ENCODE results near the gene TYW3. TPM values are rescaled to one million over a fixed set of nuclear protein-coding genes. Genes with fewer than 3 reads are reported as not detected.
"Not testable (repeated sequence)": the region's sequence is repeated elsewhere in the genome, so short reads cannot be mapped to it uniquely, and the experiment has no call there.

TYW3 gene
- polyA plus RNA-seq, 3 donors = 5.0 to 6.0 (median 5.2) TPM

DNA sequence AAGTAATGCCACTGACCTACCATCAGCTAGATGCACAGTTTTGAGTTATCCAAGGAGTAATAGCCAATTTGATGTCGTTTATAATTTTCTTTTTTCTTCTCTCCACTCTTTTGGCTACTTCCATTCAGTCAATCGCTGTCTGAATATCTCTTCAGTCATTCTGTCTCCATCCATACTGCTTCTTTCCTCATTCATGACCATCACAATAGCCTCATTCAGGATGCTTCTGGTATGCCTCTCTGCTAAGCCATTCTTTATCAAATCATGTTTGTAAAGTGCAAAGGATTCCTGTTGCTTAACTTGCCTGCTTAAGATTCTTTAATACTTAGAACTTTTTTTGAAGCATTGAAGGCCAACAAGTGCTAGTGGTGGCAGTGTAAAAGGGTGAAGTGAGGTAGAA is 20.2 kb downstream of the TYW3 start:
- Histone ChIP-seq H3K36me3 (replicated peaks in 1 of 2; ENCODE audit: control insufficient read depth in 1 of 2, insufficient read depth in 2 of 2, low read length in 2 of 2) (peaks cover 68 to 96% of the 10 kb centered on the region in 2 donors), H3K4me3 (replicated peaks in 1 of 3; ENCODE audit: low read depth in 2 of 3, low read length in 3 of 3) (no peak overlapping the region), H4K20me1 (ENCODE audit: insufficient read depth, low read length) (no peaks in the 10 kb centered on the region), H3K4me2 (replicated peaks; ENCODE audit: extremely low read depth, low read length, poor library complexity, severe bottlenecking) (no peak overlapping the region), H3K9ac (ENCODE audit: insufficient read depth, low read length, poor library complexity, severe bottlenecking) (no peak overlapping the region), H3K79me2 (ENCODE audit: insufficient read depth, low read length) (no peaks in the 10 kb centered on the region), H3K27ac (ENCODE audit: low read depth in 1 of 2, low read length in 2 of 2) (no peak overlapping the region), H2AFZ (ENCODE audit: insufficient read depth, low read depth, low read length, poor library complexity, severe bottlenecking) (no peak overlapping the region), H3K4me1 (ENCODE audit: control insufficient read depth in 1 of 2, insufficient read depth in 2 of 2, low read length in 2 of 2) (no peaks in the 10 kb centered on the region), H3K27me3 (ENCODE audit: control insufficient read depth in 2 of 2, insufficient read depth in 2 of 2, low read length in 2 of 2) (no peaks in the 10 kb centered on the region), H3K9me3 (replicated peaks in 1 of 2; ENCODE audit: control insufficient read depth in 1 of 2, insufficient read depth in 1 of 2, low read length in 2 of 2) (peaks cover 0 to 6% of the 10 kb centered on the region in 2 donors)
- no peaks in the 10 kb centered on the region for H3K27me3 Mint-ChIP-seq (ENCODE audit: low read depth in 3 of 3)
- H3K36me3 Mint-ChIP-seq = peaks cover 82 to 91% of the 10 kb centered on the region in 2 donors
- WGBS (ENCODE audit: insufficient coverage) = 100% methylated on average over 2 of the region's 2 CpGs
- H3K4me1 Mint-ChIP-seq = no peaks in the 10 kb centered on the region
- H3K27ac Mint-ChIP-seq = no peak overlapping the region
- TF ChIP-seq, protein P1, sequence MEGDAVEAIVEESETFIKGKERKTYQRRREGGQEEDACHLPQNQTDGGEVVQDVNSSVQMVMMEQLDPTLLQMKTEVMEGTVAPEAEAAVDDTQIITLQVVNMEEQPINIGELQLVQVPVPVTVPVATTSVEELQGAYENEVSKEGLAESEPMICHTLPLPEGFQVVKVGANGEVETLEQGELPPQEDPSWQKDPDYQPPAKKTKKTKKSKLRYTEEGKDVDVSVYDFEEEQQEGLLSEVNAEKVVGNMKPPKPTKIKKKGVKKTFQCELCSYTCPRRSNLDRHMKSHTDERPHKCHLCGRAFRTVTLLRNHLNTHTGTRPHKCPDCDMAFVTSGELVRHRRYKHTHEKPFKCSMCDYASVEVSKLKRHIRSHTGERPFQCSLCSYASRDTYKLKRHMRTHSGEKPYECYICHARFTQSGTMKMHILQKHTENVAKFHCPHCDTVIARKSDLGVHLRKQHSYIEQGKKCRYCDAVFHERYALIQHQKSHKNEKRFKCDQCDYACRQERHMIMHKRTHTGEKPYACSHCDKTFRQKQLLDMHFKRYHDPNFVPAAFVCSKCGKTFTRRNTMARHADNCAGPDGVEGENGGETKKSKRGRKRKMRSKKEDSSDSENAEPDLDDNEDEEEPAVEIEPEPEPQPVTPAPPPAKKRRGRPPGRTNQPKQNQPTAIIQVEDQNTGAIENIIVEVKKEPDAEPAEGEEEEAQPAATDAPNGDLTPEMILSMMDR (IDR thresholded peaks at IDR 0.05) = no peak
- intact Hi-C loops (cut with micrococcal nuclease) = no loop called here
- no peak for DNase-seq
- H3K4me3 Mint-ChIP-seq = no peak overlapping the region
- peaks cover 2 to 12% (median 6%) of the 10 kb centered on the region in 7 donors for H3K9me3 Mint-ChIP-seq

DNA sequence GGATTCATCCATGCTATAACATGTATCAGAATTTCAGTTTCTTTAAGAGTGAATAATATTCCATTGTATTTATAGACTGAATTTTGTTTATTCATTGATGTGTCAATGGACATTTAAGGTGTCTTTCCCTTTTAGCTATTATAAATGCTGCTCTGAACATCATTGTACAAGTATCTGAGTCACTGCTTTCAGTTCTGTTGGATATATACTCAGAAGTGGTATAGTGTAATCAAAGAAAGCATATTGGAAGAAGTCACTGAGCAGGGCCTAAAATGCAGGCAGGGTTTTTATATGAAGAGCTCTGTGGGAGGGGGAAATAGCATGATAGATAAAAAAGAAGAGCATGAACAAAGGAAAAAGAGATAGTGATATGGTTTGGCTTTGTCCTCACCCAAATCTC is 22.5 kb downstream of the TYW3 start:
- Mint-ChIP-seq H3K27ac (no peak overlapping the region), H3K4me1 (no peaks in the 10 kb centered on the region), H3K36me3 (peaks cover 78 to 86% of the 10 kb centered on the region in 2 donors), H3K9me3 (peaks cover 2 to 12% (median 6%) of the 10 kb centered on the region in 7 donors), H3K4me3 (no peak overlapping the region), H3K27me3 (ENCODE audit: low read depth in 3 of 3) (no peaks in the 10 kb centered on the region)
- Histone ChIP-seq H3K27me3 (ENCODE audit: control insufficient read depth in 2 of 2, insufficient read depth in 2 of 2, low read length in 2 of 2) (no peaks in the 10 kb centered on the region), H3K4me3 (replicated peaks in 1 of 3; ENCODE audit: low read depth in 2 of 3, low read length in 3 of 3) (no peak overlapping the region), H3K4me2 (replicated peaks; ENCODE audit: extremely low read depth, low read length, poor library complexity, severe bottlenecking) (no peak overlapping the region), H3K27ac (ENCODE audit: low read depth in 1 of 2, low read length in 2 of 2) (no peak overlapping the region), H3K9me3 (replicated peaks in 1 of 2; ENCODE audit: control insufficient read depth in 1 of 2, insufficient read depth in 1 of 2, low read length in 2 of 2) (peaks cover 0 to 6% of the 10 kb centered on the region in 2 donors), H4K20me1 (ENCODE audit: insufficient read depth, low read length) (no peaks in the 10 kb centered on the region), H3K36me3 (replicated peaks in 1 of 2; ENCODE audit: control insufficient read depth in 1 of 2, insufficient read depth in 2 of 2, low read length in 2 of 2) (peaks cover 63 to 98% of the 10 kb centered on the region in 2 donors), H3K79me2 (ENCODE audit: insufficient read depth, low read length) (no peaks in the 10 kb centered on the region), H3K4me1 (ENCODE audit: control insufficient read depth in 1 of 2, insufficient read depth in 2 of 2, low read length in 2 of 2) (no peaks in the 10 kb centered on the region), H3K9ac (ENCODE audit: insufficient read depth, low read length, poor library complexity, severe bottlenecking) (no peak overlapping the region), H2AFZ (ENCODE audit: insufficient read depth, low read depth, low read length, poor library complexity, severe bottlenecking) (no peak overlapping the region)
- intact Hi-C loops (cut with micrococcal nuclease) = no loop called here
- DNase-seq = no peak
- TF ChIP-seq, protein P1 (IDR thresholded peaks at IDR 0.05) = no peak

DNA sequence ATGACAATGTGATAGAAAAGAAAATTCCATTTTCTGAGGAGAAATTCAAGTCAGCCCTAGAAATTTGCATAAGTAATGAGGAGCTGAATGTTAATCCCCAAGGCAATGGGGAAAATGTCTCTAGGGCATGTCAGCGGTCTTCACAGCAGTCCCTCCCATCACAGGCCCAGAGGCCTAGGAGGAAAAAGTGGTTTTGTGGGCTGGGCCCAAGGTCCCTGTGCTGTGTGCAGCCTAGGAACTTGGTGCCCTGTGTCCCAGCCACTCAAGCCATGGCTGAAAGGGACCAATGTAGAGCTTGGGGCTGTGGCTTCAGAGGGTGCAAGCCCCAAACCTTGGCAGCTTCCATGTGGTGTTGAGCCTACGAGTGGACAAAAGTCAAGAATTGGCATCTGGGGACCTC is 23.7 kb downstream of the TYW3 start:
- H3K9ac ChIP-seq (ENCODE audit: insufficient read depth, low read length, poor library complexity, severe bottlenecking); H3K4me1 Mint-ChIP-seq; DNase-seq; H3K79me2 ChIP-seq (ENCODE audit: insufficient read depth, low read length); H3K27me3 ChIP-seq (ENCODE audit: control insufficient read depth in 2 of 2, insufficient read depth in 2 of 2, low read length in 2 of 2); H2AFZ ChIP-seq (ENCODE audit: insufficient read depth, low read depth, low read length, poor library complexity, severe bottlenecking); H3K27ac ChIP-seq (ENCODE audit: low read depth in 1 of 2, low read length in 2 of 2); H3K27me3 Mint-ChIP-seq (ENCODE audit: low read depth in 3 of 3); H3K4me1 ChIP-seq (ENCODE audit: control insufficient read depth in 1 of 2, insufficient read depth in 2 of 2, low read length in 2 of 2); intact Hi-C loops (cut with micrococcal nuclease); H4K20me1 ChIP-seq (ENCODE audit: insufficient read depth, low read length); H3K4me2 ChIP-seq (replicated peaks; ENCODE audit: extremely low read depth, low read length, poor library complexity, severe bottlenecking); H3K4me3 Mint-ChIP-seq; H3K4me3 ChIP-seq (replicated peaks in 1 of 3; ENCODE audit: low read depth in 2 of 3, low read length in 3 of 3); H3K27ac Mint-ChIP-seq; H3K9me3 ChIP-seq (replicated peaks in 1 of 2; ENCODE audit: control insufficient read depth in 1 of 2, insufficient read depth in 1 of 2, low read length in 2 of 2): not testable (repeated sequence)
- Mint-ChIP-seq H3K36me3 (peaks cover 77 to 84% of the 10 kb centered on the region in 2 donors), H3K9me3 (peaks cover 2 to 12% (median 6%) of the 10 kb centered on the region in 7 donors)
- 92% methylated on average over 1 of the region's 2 CpGs for WGBS (ENCODE audit: insufficient coverage)
- H3K36me3 ChIP-seq (replicated peaks in 1 of 2; ENCODE audit: control insufficient read depth in 1 of 2, insufficient read depth in 2 of 2, low read length in 2 of 2) = peaks cover 57 to 98% of the 10 kb centered on the region in 2 donors
